Measurements from ENCODE around the gene HLA-E. TPM values are rescaled to one million over a fixed set of nuclear protein-coding genes. Genes with fewer than 3 reads are reported as not detected.

Gene HLA-E
- total and polyA plus RNA-seq, 2 experiments from 2014 or later: 17.0 to 39.2 TPM

GRCh38 chr6:30542915-30543314, 53.6 kb downstream of the HLA-E start:
- Histone ChIP-seq H3K27me3 (no peaks in the 10 kb centered on the region), H3K27ac (no peak overlapping the region), H3K4me1 (ENCODE audit: low read depth) (no peaks in the 10 kb centered on the region), H3K4me3 (no peak overlapping the region), H3K36me3 (peaks cover 9% of the 10 kb centered on the region), H3K9me3 (ENCODE audit: low read depth) (no peaks in the 10 kb centered on the region)
- peak in 1 of 2 donors; percentile 13 for DNase-seq (ENCODE audit: low read depth in 1 of 2, low spot score in 1 of 2)
- TF ChIP-seq CTCF (IDR thresholded peaks at IDR 0.05; ENCODE audit: low read depth, low read length): peak; percentile 5

Other genes with a start within 250 kb of the HLA-E start
- 13.9 and 16.1 TPM in 2 replicates for gene TRIM39, start 162.6 kb upstream of the HLA-E start, total RNA-seq
- gene TRIM39, start 162.6 kb upstream of the HLA-E start, polyA plus RNA-seq: 15.4 and 19.4 TPM in 2 replicates
- gene RPP21, start 144.4 kb upstream of the HLA-E start, total RNA-seq: 47.4 and 84.5 TPM in 2 replicates
- gene RPP21, start 144.4 kb upstream of the HLA-E start, polyA plus RNA-seq: 62.6 and 65.5 TPM in 2 replicates
- gene GNL1, start 67.0 kb downstream of the HLA-E start, total RNA-seq: 12.4 and 16.1 TPM in 2 replicates
- gene GNL1, start 67.0 kb downstream of the HLA-E start, polyA plus RNA-seq: 33.9 and 44.2 TPM in 2 replicates
- 11.4 and 11.8 TPM in 2 replicates for gene PRR3, start 67.8 kb downstream of the HLA-E start, total RNA-seq
- 14.3 and 14.7 TPM in 2 replicates for gene PRR3, start 67.8 kb downstream of the HLA-E start, polyA plus RNA-seq
- gene ABCF1, start 81.9 kb downstream of the HLA-E start, total RNA-seq: 54.4 and 61.9 TPM in 2 replicates
- 52.5 and 54.6 TPM in 2 replicates for gene ABCF1, start 81.9 kb downstream of the HLA-E start, polyA plus RNA-seq
- 47.3 and 65.6 TPM in 2 replicates for gene PPP1R10, start 127.7 kb downstream of the HLA-E start, total RNA-seq
- gene PPP1R10, start 127.7 kb downstream of the HLA-E start, polyA plus RNA-seq: 42.4 and 42.9 TPM in 2 replicates
- 54.4 and 58.2 TPM in 2 replicates for gene MRPS18B, start 128.3 kb downstream of the HLA-E start, total RNA-seq
- 107 and 120 TPM in 2 replicates for gene MRPS18B, start 128.3 kb downstream of the HLA-E start, polyA plus RNA-seq
- gene ATAT1, start 137.4 kb downstream of the HLA-E start, total RNA-seq: 11.2 and 18.3 TPM in 2 replicates
- gene ATAT1, start 137.4 kb downstream of the HLA-E start, polyA plus RNA-seq: 17.3 and 18.0 TPM in 2 replicates
- gene C6orf136, start 157.6 kb downstream of the HLA-E start, total RNA-seq: 27.5 and 28.5 TPM in 2 replicates
- gene C6orf136, start 157.6 kb downstream of the HLA-E start, polyA plus RNA-seq: 31.7 and 40.1 TPM in 2 replicates
- gene DHX16, start 183.5 kb downstream of the HLA-E start, total RNA-seq: 36.7 and 38.1 TPM in 2 replicates
- 27.8 and 36.2 TPM in 2 replicates for gene DHX16, start 183.5 kb downstream of the HLA-E start, polyA plus RNA-seq
- 25.7 and 43.5 TPM in 2 replicates for gene PPP1R18, start 197.1 kb downstream of the HLA-E start, total RNA-seq
- gene PPP1R18, start 197.1 kb downstream of the HLA-E start, polyA plus RNA-seq: 9.9 and 13.0 TPM in 2 replicates
- gene NRM, start 201.5 kb downstream of the HLA-E start, total RNA-seq: 13.7 and 17.2 TPM in 2 replicates
- gene NRM, start 201.5 kb downstream of the HLA-E start, polyA plus RNA-seq: 29.1 and 33.8 TPM in 2 replicates
- gene MDC1, start 227.8 kb downstream of the HLA-E start, total RNA-seq: 14.3 and 21.9 TPM in 2 replicates
- gene MDC1, start 227.8 kb downstream of the HLA-E start, polyA plus RNA-seq: 30.0 and 44.1 TPM in 2 replicates
- 827 and 939 TPM in 2 replicates for gene TUBB, start 230.8 kb downstream of the HLA-E start, total RNA-seq
- 662 and 675 TPM in 2 replicates for gene TUBB, start 230.8 kb downstream of the HLA-E start, polyA plus RNA-seq

All from cardiac muscle cell (in vitro differentiated cells and primary cell).